DOHH2 (cell line): Measurements from ENCODE around the gene TGFBR2.

Experiments used
- CTCF ChIP-seq: fragments of 200-600 bp; sonication (generic); IDR thresholded peaks from one replicate; pipeline ENCODE4 v1.5.1; 2014; ENCODE audit warnings: antibody characterized with exemption, mild to moderate bottlenecking, low read depth, low read length; ENCODE audit not compliant: poor library complexity, severe bottlenecking
- EZH2phosphoT487 ChIP-seq: fragments of 200-600 bp; sonication (generic); IDR thresholded peaks from 2 replicates; pipeline ENCODE4 v1.6.1; 2017; ENCODE audit warnings: borderline replicate concordance, mild to moderate bottlenecking, antibody characterized with exemption, low read length, moderate library complexity, mixed read lengths

DNA sequence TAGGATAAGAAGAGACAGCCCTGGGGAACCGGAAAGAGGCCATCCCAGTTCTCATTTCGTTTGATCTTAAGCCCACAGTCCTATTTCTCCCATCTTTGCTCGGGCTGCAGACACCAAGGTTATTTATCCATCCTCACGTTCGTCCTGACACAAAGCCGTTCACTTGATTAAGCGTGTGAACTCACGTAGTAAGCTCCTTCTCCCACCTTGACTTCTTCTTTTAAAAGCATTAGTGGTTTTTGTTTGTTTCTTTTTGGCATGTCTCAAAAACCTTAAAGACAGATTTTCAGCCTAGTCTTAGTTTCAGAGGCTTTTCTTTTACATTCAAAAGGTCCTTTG lies 70.9 kb downstream of the TGFBR2 start:
- TF ChIP-seq CTCF: no peak
- TF ChIP-seq EZH2phosphoT487: no peak
